BLaER1 (cell line): ENCODE measurements around the gene SLC25A13.

Source experiments
- H3K27ac ChIP-seq: shearing (Covaris generic); formaldehyde crosslinking; 2 replicates; pipeline ENCODE4 v1.8.1; 2022
- H3K27me3 ChIP-seq: shearing (Covaris generic); formaldehyde crosslinking; 2 replicates; pipeline ENCODE4 v1.8.1; 2022
- H3K36me3 ChIP-seq: shearing (Covaris generic); formaldehyde crosslinking; 2 replicates; pipeline ENCODE4 v1.8.1; 2022
- H3K4me1 ChIP-seq: shearing (Covaris generic); formaldehyde crosslinking; 2 replicates; pipeline ENCODE4 v1.8.1; 2022
- H3K4me2 ChIP-seq: shearing (Covaris generic); formaldehyde crosslinking; 2 replicates; pipeline ENCODE4 v1.8.1; 2022
- H3K4me3 ChIP-seq: shearing (Covaris generic); formaldehyde crosslinking; 2 replicates; pipeline ENCODE4 v1.8.1; 2022
- H3K9ac ChIP-seq: shearing (Covaris generic); formaldehyde crosslinking; 2 replicates; pipeline ENCODE4 v1.8.1; 2022
- H3K9me3 ChIP-seq: shearing (Covaris generic); formaldehyde crosslinking; 2 replicates; pipeline ENCODE4 v1.8.1; 2022
- H4K20me1 ChIP-seq: shearing (Covaris generic); formaldehyde crosslinking; 2 replicates; pipeline ENCODE4 v1.8.1; 2022
- Cebpa-rat ChIP-seq: shearing (Covaris generic); IDR thresholded peaks from 2 replicates; pipeline ENCODE4 v1.8.1; 2022

The SLC25A13 gene

DNA sequence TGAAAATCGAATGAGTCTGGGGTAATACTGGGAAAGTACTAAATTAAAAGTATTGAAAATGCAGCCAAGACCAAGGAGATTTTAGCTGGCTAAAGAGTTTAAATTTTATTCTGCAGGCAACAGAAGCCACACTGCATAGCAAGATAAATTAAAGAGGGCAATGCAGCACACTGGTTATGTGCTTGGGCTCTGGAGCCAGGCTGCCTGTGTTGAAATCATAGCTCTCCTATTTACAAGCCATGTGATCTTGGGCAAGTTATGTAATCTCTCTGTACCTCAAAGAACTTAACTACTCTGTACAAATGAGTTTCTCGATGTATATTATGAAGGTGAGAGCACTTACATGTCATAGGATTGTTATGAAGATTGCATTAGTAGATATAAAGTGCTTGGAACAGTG is 9.9 kb downstream of the SLC25A13 start:
- 0 out of 2 replicates have a peak, but pooled peaks cover under 1% of the 10 kb centered on the region for H3K4me1 ChIP-seq
- no peak overlapping the region for H3K9ac ChIP-seq
- peaks cover 83% of the 10 kb centered on the region for H4K20me1 ChIP-seq
- no peak overlapping the region for H3K4me3 ChIP-seq
- TF ChIP-seq Cebpa-rat = no peak
- no peak overlapping the region for H3K4me2 ChIP-seq
- peaks cover 13% of the 10 kb centered on the region for H3K36me3 ChIP-seq
- no peaks in the 10 kb centered on the region for H3K27me3 ChIP-seq
- no peak overlapping the region for H3K27ac ChIP-seq
- H3K9me3 ChIP-seq = no peaks in the 10 kb centered on the region

- no peaks in the 10 kb centered on the region for H3K27me3 ChIP-seq
- no peak overlapping the region for H3K4me2 ChIP-seq
- H3K4me1 ChIP-seq = peaks cover 12% of the 10 kb centered on the region; the same call in 1 of the 2 replicates
- no peak overlapping the region for H3K27ac ChIP-seq
- H4K20me1 ChIP-seq = peaks cover 81% of the 10 kb centered on the region
- peaks cover 24% of the 10 kb centered on the region for H3K36me3 ChIP-seq
- TF ChIP-seq Cebpa-rat = no peak
- no peak overlapping the region for H3K9ac ChIP-seq
- H3K9me3 ChIP-seq = no peaks in the 10 kb centered on the region
- no peak overlapping the region for H3K4me3 ChIP-seq
Observed at GRCh38 chr7:96310110-96310509, 11.8 kb downstream of the SLC25A13 start.

DNA sequence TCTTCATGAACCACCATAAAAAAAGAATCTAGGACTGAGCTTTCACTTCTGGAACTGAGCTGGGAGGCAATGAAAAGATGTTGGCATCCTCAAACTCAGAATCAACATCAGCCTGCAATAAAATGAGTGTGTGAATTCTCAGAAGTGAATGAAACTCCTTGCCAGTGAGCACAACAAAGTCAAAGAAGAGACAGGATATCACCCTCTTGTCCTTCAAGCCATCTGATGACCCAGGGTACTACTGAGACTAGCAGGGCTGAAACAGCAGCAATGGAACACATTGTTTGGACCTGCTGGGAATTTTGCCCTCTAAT is 13.0 kb downstream of the SLC25A13 start:
- Histone ChIP-seq H3K27me3 (no peaks in the 10 kb centered on the region), H3K4me2 (no peak overlapping the region), H3K4me1 (peaks cover 12% of the 10 kb centered on the region; the same call in 1 of the 2 replicates), H4K20me1 (peaks cover 77% of the 10 kb centered on the region), H3K4me3 (no peak overlapping the region), H3K9ac (no peak overlapping the region), H3K9me3 (no peaks in the 10 kb centered on the region), H3K36me3 (peaks cover 24% of the 10 kb centered on the region), H3K27ac (no peak overlapping the region)
- TF ChIP-seq Cebpa-rat = no peak

DNA sequence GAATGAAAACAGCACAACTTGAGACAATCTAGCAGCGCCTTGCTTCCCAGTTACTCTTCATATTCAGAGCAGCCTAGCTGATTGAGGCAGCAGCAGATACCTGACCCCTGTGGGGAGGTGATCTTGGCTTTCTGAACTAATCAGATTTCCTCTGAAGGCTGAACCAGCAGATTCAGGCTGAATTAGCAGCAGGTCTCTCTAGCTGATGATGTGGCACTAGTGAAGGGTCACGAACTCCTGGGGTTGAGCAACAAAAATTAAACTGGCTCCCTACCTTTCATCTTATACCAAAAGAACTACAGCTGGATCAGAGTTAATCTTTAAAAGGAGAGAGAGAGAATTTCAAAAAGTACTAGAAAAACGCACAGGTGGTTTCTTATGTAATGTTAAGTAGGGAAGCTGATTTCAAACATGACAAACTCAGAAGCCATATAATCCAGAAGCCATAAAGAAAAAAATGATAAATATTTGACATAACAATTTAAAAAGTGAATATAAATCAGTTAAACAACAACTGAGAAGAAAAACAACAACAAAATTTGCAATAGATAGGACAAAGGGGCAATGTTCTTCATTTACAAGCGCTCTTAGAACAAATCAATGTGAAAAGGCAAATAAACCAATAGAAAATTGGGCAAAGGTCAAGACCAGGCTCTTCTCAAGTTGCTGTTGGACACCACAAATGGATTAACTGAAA is 13.5 kb downstream of the SLC25A13 start:
- no peak for TF ChIP-seq Cebpa-rat
- Histone ChIP-seq H3K27me3 (no peaks in the 10 kb centered on the region), H3K27ac (no peak overlapping the region), H3K36me3 (peaks cover 26% of the 10 kb centered on the region), H3K9ac (no peak overlapping the region), H3K4me2 (no peak overlapping the region), H4K20me1 (peaks cover 77% of the 10 kb centered on the region), H3K4me1 (peaks cover 12% of the 10 kb centered on the region; the same call in 1 of the 2 replicates), H3K9me3 (no peaks in the 10 kb centered on the region), H3K4me3 (no peak overlapping the region)

DNA sequence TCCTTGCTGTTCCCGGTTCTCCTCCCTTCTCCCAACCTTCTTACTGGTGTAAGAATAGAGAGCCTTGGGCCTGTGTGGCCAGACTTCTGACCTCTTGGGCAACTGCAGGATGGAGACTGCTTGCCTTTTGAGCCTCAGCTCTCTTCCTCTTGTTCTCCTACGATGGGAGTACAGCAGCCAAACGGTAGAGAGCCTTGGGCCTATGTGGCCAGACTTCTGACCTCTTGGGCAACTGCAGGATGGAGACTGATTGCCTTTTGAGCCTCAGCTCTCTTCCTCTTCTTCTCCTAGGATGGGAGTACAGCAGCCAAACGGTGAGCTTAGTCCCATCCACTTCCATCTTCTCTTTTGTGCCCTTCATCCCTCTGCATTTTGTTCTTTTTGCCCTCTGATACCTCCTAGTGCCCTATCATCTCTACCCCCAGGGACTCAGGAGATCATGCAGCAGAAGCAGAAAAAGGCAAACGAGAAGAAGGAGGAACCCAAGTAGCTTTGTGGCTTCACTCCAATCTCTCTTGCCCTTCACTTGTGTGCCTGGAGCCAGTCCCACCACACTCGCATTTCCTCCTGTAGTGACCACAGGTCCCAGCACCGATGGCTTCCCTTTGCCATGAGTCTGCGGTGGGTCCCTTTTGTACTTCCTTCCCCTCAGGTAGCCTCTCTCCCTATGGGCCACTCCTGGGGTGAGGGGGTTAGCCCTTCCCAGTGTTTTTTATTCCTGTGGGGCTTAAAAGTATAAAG is 15.3 kb downstream of the SLC25A13 start:
- Histone ChIP-seq H3K4me3 (no peak overlapping the region), H3K9ac (no peak overlapping the region), H3K27ac (no peak overlapping the region), H3K36me3 (peaks cover 20% of the 10 kb centered on the region), H4K20me1 (peaks cover 78% of the 10 kb centered on the region), H3K27me3 (no peaks in the 10 kb centered on the region), H3K9me3 (no peaks in the 10 kb centered on the region), H3K4me2 (no peak overlapping the region), H3K4me1 (peaks cover 12% of the 10 kb centered on the region; the same call in 1 of the 2 replicates)
- TF ChIP-seq Cebpa-rat = no peak

GRCh38 chr7:96305915-96306314 is 16.0 kb downstream of the SLC25A13 start:
- Histone ChIP-seq H3K27ac (no peak overlapping the region), H3K36me3 (peaks cover 20% of the 10 kb centered on the region), H3K4me1 (peaks cover 12% of the 10 kb centered on the region; the same call in 1 of the 2 replicates), H3K9me3 (no peaks in the 10 kb centered on the region), H3K9ac (no peak overlapping the region), H3K4me3 (no peak overlapping the region), H3K4me2 (no peak overlapping the region), H4K20me1 (peaks cover 76% of the 10 kb centered on the region), H3K27me3 (no peaks in the 10 kb centered on the region)
- no peak for TF ChIP-seq Cebpa-rat

DNA sequence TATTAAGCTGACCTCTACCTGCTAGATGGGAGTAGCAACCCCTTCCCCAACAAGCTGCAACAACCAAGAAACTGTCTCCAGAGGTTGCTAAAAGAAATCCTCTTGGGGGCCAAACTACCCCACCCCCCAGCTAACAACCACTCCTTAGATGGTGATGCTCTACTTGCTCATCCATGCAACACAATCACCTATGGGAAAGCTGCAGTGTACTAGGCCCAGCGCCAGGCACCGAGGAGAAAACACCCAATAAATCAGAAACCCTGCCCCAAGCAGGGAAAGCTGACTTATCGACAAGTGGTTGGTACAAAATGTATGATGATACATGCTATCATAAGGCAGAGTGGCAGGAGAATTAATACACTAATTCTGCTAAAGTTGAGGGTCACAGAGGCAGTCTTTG is 17.3 kb downstream of the SLC25A13 start:
- Histone ChIP-seq H3K36me3 (peaks cover 20% of the 10 kb centered on the region), H3K4me2 (no peak overlapping the region), H3K9ac (no peak overlapping the region), H3K4me1 (peaks cover 12% of the 10 kb centered on the region; the same call in 1 of the 2 replicates), H3K9me3 (no peaks in the 10 kb centered on the region), H3K27me3 (no peaks in the 10 kb centered on the region), H3K27ac (no peak overlapping the region), H4K20me1 (peaks cover 76% of the 10 kb centered on the region), H3K4me3 (no peak overlapping the region)
- TF ChIP-seq Cebpa-rat = no peak

DNA sequence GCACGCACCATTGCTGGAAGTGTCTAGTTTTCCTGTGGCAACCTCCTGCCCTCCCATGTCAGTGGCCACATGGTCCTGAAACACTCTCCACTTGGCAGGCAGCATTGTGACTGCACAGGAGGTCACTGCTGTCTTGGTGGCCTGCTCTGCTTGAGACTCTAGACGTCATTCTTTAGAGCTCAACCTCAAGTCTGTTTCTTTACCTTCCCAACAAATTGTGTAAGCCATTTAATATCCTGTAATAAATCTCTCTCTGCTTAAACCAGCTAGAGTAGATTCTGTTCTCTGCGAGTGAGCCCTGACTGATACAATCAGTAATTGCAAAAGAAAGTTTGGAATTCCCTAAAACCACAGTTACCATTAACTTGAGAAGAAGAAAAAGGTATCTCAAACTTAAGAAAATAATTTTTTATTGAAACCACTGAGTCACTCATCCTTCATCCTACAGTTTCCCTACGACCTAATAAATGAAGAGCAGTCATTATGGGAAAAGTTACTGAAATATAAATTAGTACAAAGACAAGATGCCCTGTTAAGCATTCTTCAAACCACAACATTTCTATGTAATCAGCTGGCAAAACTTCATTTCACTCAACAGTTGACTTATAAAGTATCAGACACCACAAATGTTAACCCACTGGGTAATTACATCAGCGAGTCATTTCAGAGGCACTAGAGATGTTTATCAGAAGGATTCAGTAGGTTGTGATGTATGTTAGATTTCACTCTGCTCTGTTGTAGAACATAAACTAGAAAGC is 18.0 kb downstream of the SLC25A13 start:
- Histone ChIP-seq H3K36me3 (peaks cover 16% of the 10 kb centered on the region), H3K27ac (no peak overlapping the region), H3K27me3 (no peaks in the 10 kb centered on the region), H3K4me3 (no peak overlapping the region), H3K4me1 (peaks cover 12% of the 10 kb centered on the region; the same call in 1 of the 2 replicates), H4K20me1 (peaks cover 76% of the 10 kb centered on the region), H3K9me3 (no peaks in the 10 kb centered on the region), H3K9ac (no peak overlapping the region), H3K4me2 (no peak overlapping the region)
- TF ChIP-seq Cebpa-rat = no peak

- peaks cover 12% of the 10 kb centered on the region; the same call in 1 of the 2 replicates for H3K4me1 ChIP-seq
- no peaks in the 10 kb centered on the region for H3K27me3 ChIP-seq
- H3K9ac ChIP-seq = no peak overlapping the region
- H3K4me3 ChIP-seq = no peak overlapping the region
- H3K9me3 ChIP-seq = no peaks in the 10 kb centered on the region
- H3K36me3 ChIP-seq = peaks cover 15% of the 10 kb centered on the region
- no peak overlapping the region for H3K27ac ChIP-seq
- no peak overlapping the region for H3K4me2 ChIP-seq
- H4K20me1 ChIP-seq = peaks cover 79% of the 10 kb centered on the region
- TF ChIP-seq Cebpa-rat = no peak
Observed at GRCh38 chr7:96303105-96303685, 18.7 kb downstream of the SLC25A13 start.
